NCI-H2196 (cell line): Measurements from ENCODE around the gene CLDN10.
"Not testable (repeated sequence)": the region's sequence is repeated elsewhere in the genome, so short reads cannot be mapped to it uniquely, and the experiment has no call there.

Experiments
- DNase-seq: peaks from one replicate; lab custom pipeline; 2025; ENCODE audit not compliant: unreplicated experiment; lab: John Stamatoyannopoulos, UW

The CLDN10 gene, protein sequence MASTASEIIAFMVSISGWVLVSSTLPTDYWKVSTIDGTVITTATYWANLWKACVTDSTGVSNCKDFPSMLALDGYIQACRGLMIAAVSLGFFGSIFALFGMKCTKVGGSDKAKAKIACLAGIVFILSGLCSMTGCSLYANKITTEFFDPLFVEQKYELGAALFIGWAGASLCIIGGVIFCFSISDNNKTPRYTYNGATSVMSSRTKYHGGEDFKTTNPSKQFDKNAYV

GRCh38 chr13:95552539-95553441 lies at the start of gene CLDN10:
Gene CLDN10 (plus strand): TSS chr13:95552720. CDS start chr13:95552754, 34 bp downstream.
- no peak for DNase-seq

- no peak for DNase-seq
Measured at GRCh38 chr13:95503662-95504061, 48.9 kb upstream of the CLDN10 start.

GRCh38 chr13:95505265-95505664 lies 47.3 kb upstream of the CLDN10 start:
- peak; percentile 2 for DNase-seq

- no peak for DNase-seq
Measured at GRCh38 chr13:95505986-95506385, 46.5 kb upstream of the CLDN10 start.

DNA sequence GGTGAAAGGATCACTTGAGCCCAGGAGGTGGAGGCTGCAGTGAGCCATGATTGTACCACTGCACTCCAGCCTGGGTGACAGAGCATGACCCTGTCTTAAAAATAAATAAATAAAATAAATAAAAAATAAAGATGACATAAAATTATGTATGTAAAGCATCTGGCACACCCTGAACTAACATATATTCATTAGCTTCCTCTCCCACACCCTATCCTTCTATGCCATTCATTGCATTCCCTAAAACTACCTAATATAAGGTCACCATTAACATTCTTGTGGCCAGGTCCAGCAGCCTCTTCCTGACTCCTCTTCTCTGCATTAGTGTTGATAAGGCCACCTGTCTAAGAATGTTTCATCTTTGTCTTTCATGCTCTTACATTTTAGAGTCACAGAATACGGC lies 44.5 kb upstream of the CLDN10 start:
- DNase-seq: no peak

DNA sequence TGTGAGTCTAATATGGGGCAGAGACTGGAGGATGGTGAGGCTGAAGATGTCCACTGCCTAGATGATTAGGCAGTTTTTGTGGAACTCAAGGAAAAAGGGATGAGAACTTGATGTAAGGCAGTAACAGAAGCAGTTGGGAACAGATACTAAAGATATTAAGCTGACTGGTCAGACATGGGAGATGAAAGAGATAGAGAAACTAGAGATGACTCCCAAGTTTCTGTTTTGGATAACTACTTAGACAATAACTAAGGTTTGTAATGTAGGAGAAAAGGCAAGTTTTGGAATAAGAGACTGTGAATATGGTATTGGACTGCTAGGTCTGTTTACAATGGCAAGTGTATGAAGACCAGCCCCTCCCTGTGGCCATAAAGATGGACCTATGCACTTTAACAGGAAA lies 43.5 kb upstream of the CLDN10 start:
- no peak for DNase-seq

DNA sequence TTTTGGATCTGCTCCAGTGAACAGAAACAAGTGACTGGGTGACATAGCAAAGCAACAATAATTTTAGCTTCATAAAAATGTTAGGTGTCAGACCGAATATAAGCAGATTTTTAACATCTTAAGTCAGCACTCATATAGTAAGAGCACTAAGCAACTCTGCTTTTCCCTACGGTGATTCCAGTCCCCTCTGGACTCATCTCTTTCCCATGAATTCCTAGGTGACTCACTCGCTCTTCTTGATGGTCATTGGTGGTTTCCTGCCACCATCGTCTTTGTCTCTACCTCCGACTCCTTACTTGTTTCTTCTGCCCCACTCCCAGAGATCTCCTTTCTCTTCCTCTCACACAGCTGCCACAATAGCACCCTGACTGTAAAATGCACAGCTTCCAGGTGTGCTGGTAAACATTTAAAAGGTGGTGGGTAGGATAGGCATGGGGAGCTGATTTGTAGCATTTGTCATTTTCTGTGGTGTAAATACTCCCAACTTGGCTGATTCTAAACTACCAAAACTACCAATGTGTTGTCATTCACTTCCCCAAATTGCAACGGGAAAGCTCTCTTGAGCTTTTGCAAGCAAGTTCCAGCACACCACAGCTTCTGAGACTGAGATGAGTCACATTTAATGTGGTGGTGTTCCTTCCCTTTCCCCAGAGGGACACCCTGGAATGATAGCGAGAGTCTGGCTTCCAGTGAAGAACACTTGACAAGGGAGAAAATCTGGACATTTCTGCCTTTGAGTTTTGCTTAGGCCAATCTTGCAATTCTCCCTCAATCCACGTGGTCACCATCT lies 42.8 kb upstream of the CLDN10 start:
- no peak for DNase-seq

GRCh38 chr13:95510950-95511349 lies 41.6 kb upstream of the CLDN10 start:
- no peak for DNase-seq

GRCh38 chr13:95512424-95512823 lies 40.1 kb upstream of the CLDN10 start:
- no peak for DNase-seq

DNA sequence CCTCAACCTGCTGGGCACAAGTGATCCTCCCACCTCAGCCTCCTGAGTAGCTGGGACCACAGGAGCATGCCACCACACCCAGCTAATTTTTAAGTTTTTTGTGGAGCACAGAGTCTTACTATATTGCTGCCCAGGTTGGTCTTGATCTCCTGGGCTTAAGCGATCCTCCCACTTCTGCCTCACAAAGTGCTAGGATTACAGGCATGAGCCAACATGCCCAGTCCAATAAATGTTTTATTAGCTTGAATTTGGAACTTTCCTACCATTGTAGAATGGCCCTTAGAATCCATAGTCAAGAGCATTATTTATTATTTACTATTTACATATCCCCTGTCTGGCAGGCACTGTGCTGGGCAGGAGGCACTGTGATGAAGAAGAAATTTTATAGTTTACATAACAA lies 39.6 kb upstream of the CLDN10 start:
- no peak for DNase-seq

GRCh38 chr13:95515606-95516005 lies 36.9 kb upstream of the CLDN10 start:
- not testable (repeated sequence) for DNase-seq

DNA sequence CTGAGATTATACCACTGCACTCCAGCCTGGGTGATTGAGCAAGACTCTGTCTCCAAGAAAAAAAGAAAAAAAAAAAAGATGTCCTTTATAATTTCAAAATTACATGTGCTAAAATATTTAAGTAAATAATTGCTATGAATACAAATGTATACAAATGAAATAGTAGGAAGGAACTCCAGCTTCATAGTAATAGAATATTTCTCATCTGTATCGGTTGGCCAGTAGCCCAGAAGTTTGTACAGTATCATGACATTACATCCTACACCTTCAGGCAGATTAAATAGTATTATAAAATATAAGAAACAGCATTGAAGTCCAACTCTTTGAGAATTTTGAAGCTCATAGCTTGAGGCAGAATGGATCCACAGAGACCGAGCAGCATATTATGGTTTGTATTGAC lies 36.5 kb upstream of the CLDN10 start:
- no peak for DNase-seq

DNA sequence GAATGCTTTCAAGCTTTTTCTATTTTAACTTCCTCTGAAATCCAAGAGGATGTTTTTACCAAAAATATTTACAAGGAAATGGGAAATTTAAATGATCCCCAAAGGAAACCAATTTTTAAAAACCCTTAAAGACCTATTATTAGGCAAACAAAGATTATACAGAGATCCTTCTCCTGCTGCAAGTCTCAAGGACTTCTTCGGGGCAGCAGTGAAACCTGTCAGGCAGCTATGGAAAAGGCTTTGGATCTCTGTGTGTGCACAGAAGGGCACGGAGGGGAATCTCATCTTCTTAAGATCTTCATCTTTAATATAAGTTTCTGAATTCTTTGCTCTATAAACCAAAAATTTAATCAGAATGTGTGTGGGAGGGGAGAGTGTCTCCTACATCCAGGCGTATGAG lies 36.0 kb upstream of the CLDN10 start:
- DNase-seq: no peak

DNA sequence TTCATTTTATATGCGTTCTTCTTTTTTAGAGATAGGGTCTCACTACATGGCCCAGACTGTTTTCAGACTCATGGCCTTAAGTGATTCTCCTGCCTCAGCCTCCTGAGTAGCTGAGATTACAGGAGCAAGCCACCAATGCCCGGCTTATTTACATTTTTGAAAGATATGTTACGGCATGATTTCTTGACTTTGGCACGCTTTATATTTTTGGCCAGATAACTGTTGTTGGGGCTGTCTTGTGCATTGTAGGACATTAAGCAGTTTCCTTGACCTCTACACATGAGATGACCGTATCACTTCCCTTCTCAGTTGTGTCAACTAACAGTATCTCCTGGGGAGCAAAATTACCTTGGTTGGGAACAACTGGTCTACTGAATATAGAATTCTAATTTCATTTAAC lies 28.9 kb upstream of the CLDN10 start:
- DNase-seq: no peak

DNA sequence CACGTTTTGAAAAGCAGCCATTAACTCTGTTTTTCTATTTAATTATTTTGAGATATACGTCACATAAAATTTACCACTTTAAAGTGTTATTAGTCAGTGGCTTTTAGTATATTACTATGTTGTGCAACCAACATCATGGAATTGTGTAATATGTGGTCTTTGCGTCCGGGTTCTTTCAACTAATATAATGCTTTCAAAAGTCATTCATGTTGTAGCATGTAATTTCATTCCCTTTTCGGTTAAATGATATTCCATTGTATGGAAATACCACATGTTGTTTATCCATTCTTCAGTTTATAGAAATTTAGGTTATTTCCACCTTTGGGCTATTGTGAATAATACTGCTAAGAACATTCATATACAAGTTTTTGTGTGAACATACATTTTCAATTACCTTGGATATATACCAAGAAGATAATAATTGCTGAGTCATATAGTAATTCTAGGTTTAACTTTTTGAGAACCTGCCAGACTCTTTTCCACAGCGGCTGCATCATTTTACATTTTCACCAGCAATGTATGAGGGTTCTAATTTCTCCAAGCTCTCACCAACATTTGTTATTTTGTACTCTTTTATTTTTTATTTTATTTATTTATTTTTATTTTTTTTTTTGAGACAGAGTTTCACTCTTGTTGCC lies 28.1 kb upstream of the CLDN10 start:
- no peak for DNase-seq

DNA sequence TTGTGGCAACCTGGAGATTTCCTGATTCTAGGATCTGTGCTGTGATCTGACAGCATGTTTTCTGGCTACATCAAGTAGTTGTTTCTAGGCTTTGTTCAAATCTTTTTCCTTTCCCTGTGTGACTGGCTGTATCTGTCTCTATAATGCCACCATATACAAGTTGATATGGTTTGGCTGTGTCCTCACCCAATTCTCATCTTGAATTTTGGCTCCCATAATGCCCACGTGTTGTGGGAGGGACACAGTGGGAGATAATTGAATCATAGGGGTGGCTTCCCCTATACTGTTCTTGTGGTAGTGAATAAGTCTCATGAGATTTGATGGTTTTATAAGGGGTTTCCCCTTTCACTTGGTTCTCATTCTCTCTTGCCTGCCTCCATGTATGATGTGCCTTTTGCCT lies 24.6 kb upstream of the CLDN10 start:
- DNase-seq: no peak

DNA sequence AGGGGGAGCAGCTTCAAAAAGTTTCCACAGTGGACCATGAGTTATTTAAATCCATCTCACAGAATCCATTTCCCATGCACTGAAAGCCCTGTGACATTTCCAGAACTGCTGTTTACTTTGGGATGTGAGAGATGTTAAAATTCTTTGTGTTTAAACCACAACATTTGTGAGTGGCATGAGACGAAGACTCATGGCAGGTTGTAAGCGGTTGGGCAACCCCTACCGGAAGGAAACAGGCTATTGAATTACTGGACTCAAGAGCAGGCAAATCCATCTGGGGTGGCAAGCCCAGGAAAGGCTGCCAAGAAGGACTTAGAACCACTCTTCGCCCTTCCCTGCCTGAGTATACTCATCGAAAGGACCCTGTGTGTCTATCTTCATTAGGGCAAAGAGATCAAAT lies 22.3 kb upstream of the CLDN10 start:
- peak; percentile 60 for DNase-seq

GRCh38 chr13:95533545-95534160 lies 18.9 kb upstream of the CLDN10 start:
- no peak for DNase-seq

GRCh38 chr13:95535243-95535642 lies 17.3 kb upstream of the CLDN10 start:
- DNase-seq: peak; percentile 26

DNA sequence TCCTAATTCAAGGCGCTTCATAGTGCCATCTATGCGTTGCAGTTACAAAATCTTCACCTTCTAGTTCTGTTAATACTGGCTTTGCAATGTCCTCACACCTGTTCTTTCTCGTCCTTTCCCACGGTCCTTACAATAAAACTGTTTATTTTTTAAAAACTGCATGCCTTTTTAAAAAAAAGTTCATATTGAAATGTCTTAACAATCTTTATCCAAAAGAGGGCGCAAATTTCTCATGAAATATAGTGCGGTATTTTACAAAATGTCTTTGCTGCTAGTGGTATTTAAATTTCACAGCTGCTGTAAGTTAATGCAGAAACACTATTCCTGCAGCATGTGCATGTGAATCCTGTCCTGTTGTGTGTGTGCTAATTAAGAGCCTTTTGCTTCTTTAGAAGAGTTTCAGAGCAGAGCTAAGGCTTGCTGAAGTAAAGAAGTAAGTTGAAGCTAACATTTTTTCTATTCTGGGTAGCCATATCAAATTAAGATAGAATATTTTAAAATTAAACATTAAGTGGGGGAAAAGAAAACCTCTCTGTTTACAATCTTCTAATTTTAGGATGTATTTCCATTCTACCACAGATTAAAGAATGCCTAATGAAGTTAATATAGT lies 15.8 kb upstream of the CLDN10 start:
- peak; percentile 14 for DNase-seq
